HepG2 (cell line): ENCODE measurements around the gene NRP1. TPM values are rescaled to one million over a fixed set of nuclear protein-coding genes. Genes with fewer than 3 reads are reported as not detected.
A peak's percentile ranks its signal among the peaks of the same experiment; 100 is the strongest.

Source experiments
- ATAC-seq: fragments of 200-7000 bp; cut with Tn5 transposase; 3 replicates; pipeline ENCODE4 v1.9.1; 2020; ENCODE audit warnings: mild to moderate bottlenecking, moderate library complexity
- BruUV-seq: library from RNA; stranded (reverse); fragments of 400-500 nt; replicated peaks from 2 replicates; lab custom pipeline; 2021; lab: Mats Ljungman, UMichigan
- CTCF ChIA-PET: fragments of 300-600 bp; formaldehyde crosslinking; extraction: SDS; loops from one replicate; lab custom pipeline; 2021; ENCODE audit warnings: low total read pairs, inconsistent platforms, low intra/inter-chr PET ratio; lab: Yijun Ruan, JAX
- POLR2A ChIA-PET: fragments of 350-600 bp; sonication (Branson Sonifier 250); formaldehyde crosslinking; loops from one replicate; lab custom pipeline; 2020; ENCODE audit warnings: antibody characterized with exemption, inconsistent platforms; lab: Yijun Ruan, JAX
- DNase-seq: peaks from one replicate; pipeline ENCODE4 v3.0.0-alpha.2; 2015; ENCODE audit warnings: low spot score
- FAIRE-seq: peaks from 3 replicates; lab custom pipeline; 2011; peaks lifted over from hg19 to GRCh38; lab: Jason Lieb, UNC
- H2AFZ ChIP-seq: one replicate; pipeline ENCODE4 v1.6.1; 2011; ENCODE audit warnings: low read length, inconsistent platforms
- H3K27ac ChIP-seq: fragments of 300-600 bp; 3 replicates; pipeline ENCODE4 v1.8.0; 2011; ENCODE audit warnings: mixed run types, mild to moderate bottlenecking, mixed read lengths, low read length, inconsistent platforms; ENCODE audit not compliant: insufficient read depth; ENCODE audit errors: extremely low read length
- H3K27me3 ChIP-seq, 2 experiments: fragments of 200-600 bp in 1 of 2; 2 replicates in 1 of 2; 3 replicates in 1 of 2; pipeline versions ENCODE4 v1.6.0 to v1.8.0; 2011; ENCODE audit warnings: low read length in 2 of 2, mild to moderate bottlenecking in 2 of 2, moderate library complexity in 2 of 2, inconsistent platforms in 1 of 2; ENCODE audit not compliant: insufficient read depth in 2 of 2, control insufficient read depth in 1 of 2
- H3K36me3 ChIP-seq, 2 experiments: fragments of 200-600 bp in 1 of 2; replicated peaks in 1 of 2; 2 replicates in 1 of 2; 3 replicates in 1 of 2; pipeline versions ENCODE4 v1.5.1 to v1.8.0; 2011; ENCODE audit warnings: low read length in 2 of 2, inconsistent platforms in 1 of 2; ENCODE audit not compliant: insufficient read depth in 2 of 2, control insufficient read depth in 1 of 2
- H3K4me1 ChIP-seq: 2 replicates; pipeline ENCODE4 v1.5.1; 2012; ENCODE audit warnings: low read length, inconsistent platforms; ENCODE audit not compliant: insufficient read depth
- H3K4me2 ChIP-seq: 2 replicates; pipeline ENCODE4 v1.6.0; 2011; ENCODE audit warnings: low read depth, low read length, inconsistent platforms
- H3K4me3 ChIP-seq, 3 experiments: fragments of 200-600 bp in 1 of 3; sonication (generic), shearing (Covaris generic) in 1 of 3; replicated peaks in 1 of 3; 2 replicates each; pipeline ENCODE4 v1.5.1; 2011 to 2016; ENCODE audit warnings: low read length in 3 of 3, inconsistent platforms in 2 of 3, low read depth in 2 of 3, mild to moderate bottlenecking in 2 of 3, control low read depth in 1 of 3, mixed read lengths in 1 of 3; ENCODE audit not compliant: insufficient read depth in 1 of 3
- H3K79me2 ChIP-seq: one replicate; pipeline ENCODE4 v1.6.1; 2011; ENCODE audit warnings: low read length, inconsistent platforms; ENCODE audit not compliant: insufficient read depth
- H3K9ac ChIP-seq: 2 replicates; pipeline ENCODE4 v1.6.0; 2011; ENCODE audit warnings: mild to moderate bottlenecking, low read depth, low read length, inconsistent platforms; ENCODE audit not compliant: insufficient read depth
- H3K9me3 ChIP-seq: 2 replicates; pipeline ENCODE4 v1.5.1; 2012; ENCODE audit warnings: mild to moderate bottlenecking, low read length
- H4K20me1 ChIP-seq: 2 replicates; pipeline ENCODE4 v1.6.0; 2011; ENCODE audit warnings: inconsistent platforms, mild to moderate bottlenecking, low read length, moderate library complexity; ENCODE audit not compliant: insufficient read depth
- FOXA1 ChIP-seq, 2 experiments: fragments of 450-650 bp in 1 of 2; sonication (generic) in 1 of 2; formaldehyde crosslinking in 1 of 2; IDR thresholded peaks; 2 replicates each; pipeline versions ENCODE4 v1.4.0 to v1.6.1; 2016 to 2020; ENCODE audit warnings: missing genetic modification reagents in 1 of 2
- FOXJ3 ChIP-seq: sonication (generic); formaldehyde crosslinking; IDR thresholded peaks from 2 replicates; pipeline ENCODE4 v1.4.0; 2020; ENCODE audit warnings: missing genetic modification reagents, mild to moderate bottlenecking, borderline replicate concordance
- FOXK1 ChIP-seq: sonication (generic); formaldehyde crosslinking; IDR thresholded peaks from 2 replicates; pipeline ENCODE4 v1.4.0; 2020; ENCODE audit warnings: low read depth, missing genetic modification reagents, borderline replicate concordance
- FOXP1 ChIP-seq, 2 experiments: fragments of 450-650 bp in 1 of 2; IDR thresholded peaks; 2 replicates each; pipeline ENCODE4 v1.6.1; 2017 to 2018; ENCODE audit warnings: antibody characterized with exemption in 1 of 2
- NCOR1 ChIP-seq: fragments of 200-600 bp; sonication (generic); IDR thresholded peaks from 2 replicates; pipeline ENCODE4 v1.7.0; 2017; ENCODE audit warnings: antibody characterized with exemption, low read length, borderline replicate concordance
- NR1H2 ChIP-seq: sonication (generic); formaldehyde crosslinking; IDR thresholded peaks from 2 replicates; pipeline ENCODE4 v1.8.1; 2022; ENCODE audit warnings: low read depth, missing genetic modification reagents, borderline replicate concordance
- RXRB ChIP-seq: IDR thresholded peaks from 2 replicates; pipeline ENCODE4 v1.6.1; 2016; ENCODE audit warnings: borderline replicate concordance, missing genetic modification reagents, missing compliant biosample characterization
- SOX13 ChIP-seq, 3 experiments: fragments of 450-650 bp in 1 of 3; sonication (generic) in 1 of 3; formaldehyde crosslinking in 1 of 3; IDR thresholded peaks in 2 of 3; conservative IDR thresholded peaks in 1 of 3; 2 replicates each; pipeline versions ENCODE4 v1.5.0 to v1.6.1; 2016 to 2020; ENCODE audit warnings: antibody characterized with exemption in 1 of 3, mild to moderate bottlenecking in 1 of 3, missing compliant biosample characterization in 1 of 3, missing genetic modification reagents in 1 of 3, moderate library complexity in 1 of 3
- SOX6 ChIP-seq, 2 experiments: fragments of 450-650 bp in 1 of 2; sonication (generic) in 1 of 2; formaldehyde crosslinking in 1 of 2; IDR thresholded peaks; 2 replicates each; pipeline versions ENCODE4 v1.4.0 to v1.6.1; 2017 to 2020; ENCODE audit warnings: antibody characterized with exemption in 1 of 2, mild to moderate bottlenecking in 1 of 2, missing genetic modification reagents in 1 of 2
- WGBS: methylation state at CpG from one replicate; pipeline ENCODE4 v1.1.6; 2017; ENCODE audit warnings: low lambda C conversion rate; 5-methylcytosine and 5-hydroxymethylcytosine counted together
- in situ Hi-C: cut with HindIII; loops from 2 replicates; pipeline ENCODE4 v1.10.0; 2017; ENCODE audit warnings: low pct_unique_long_range_greater_than_20kb; ENCODE audit not compliant: extremely low pct_ligation_motif_present
- intact Hi-C: fragments of 100-400 bp; cut with micrococcal nuclease; formaldehyde crosslinking; loops from one replicate; pipeline ENCODE4 v1.10.0; 2022; ENCODE audit not compliant: unreplicated experiment
- polyA plus RNA-seq, 8 experiments: library from polyadenylated mRNA; depleted of rRNA in 3 of 8; stranded (reverse) in 7 of 8; unstranded in 1 of 8; fragments of >200 nt; fragmentation: Illumina TruSeq in 4 of 8; extraction: Trizol in 4 of 8; gene quantifications; 2 replicates each; pipeline versions ENCODE4 v1.2.1 to v1.2.3, GENCODE V29; 2011 to 2016; ENCODE audit warnings: low read depth in 4 of 8, missing spikeins in 1 of 8, mixed read lengths in 1 of 8; ENCODE audit not compliant: insufficient read depth in 1 of 8
- total RNA-seq, 5 experiments: library from RNA; depleted of rRNA; stranded (reverse); fragments of >200 nt; fragmentation: Illumina TruSeq; extraction: Trizol; gene quantifications; 2 replicates each; pipeline ENCODE4 v1.2.3, GENCODE V29; 2016; ENCODE audit warnings: low read depth in 1 of 5
- TF ChIP-seq, protein P1 (sequence below): IDR thresholded peaks from 2 replicates; pipeline ENCODE4 v1.6.1; 2016; ENCODE audit warnings: mild to moderate bottlenecking
- TF ChIP-seq, protein P2 (sequence below): sonication (generic); formaldehyde crosslinking; IDR thresholded peaks from 2 replicates; pipeline ENCODE4 v1.5.1; 2020; ENCODE audit warnings: missing genetic modification reagents, mild to moderate bottlenecking, borderline replicate concordance
- TF ChIP-seq, protein P3 (sequence below): IDR thresholded peaks from 2 replicates; pipeline ENCODE4 v1.6.1; 2012; ENCODE audit warnings: inconsistent platforms
- TF ChIP-seq, protein P4 (sequence below), 2 experiments: sonication (generic) in 1 of 2; formaldehyde crosslinking in 1 of 2; IDR thresholded peaks; 2 replicates each; pipeline versions ENCODE4 v1.4.0 to v1.6.1; 2018 to 2020; ENCODE audit warnings: missing genetic modification reagents in 2 of 2, borderline replicate concordance in 1 of 2, low read depth in 1 of 2, mild to moderate bottlenecking in 1 of 2, missing biosample characterization in 1 of 2

Gene NRP1
- total and polyA plus RNA-seq, 2 of the 13 experiments (the other 11 are each of a cell fraction or from before 2014, with no cell fraction given) = 5.3 to 5.8 TPM

DNA sequence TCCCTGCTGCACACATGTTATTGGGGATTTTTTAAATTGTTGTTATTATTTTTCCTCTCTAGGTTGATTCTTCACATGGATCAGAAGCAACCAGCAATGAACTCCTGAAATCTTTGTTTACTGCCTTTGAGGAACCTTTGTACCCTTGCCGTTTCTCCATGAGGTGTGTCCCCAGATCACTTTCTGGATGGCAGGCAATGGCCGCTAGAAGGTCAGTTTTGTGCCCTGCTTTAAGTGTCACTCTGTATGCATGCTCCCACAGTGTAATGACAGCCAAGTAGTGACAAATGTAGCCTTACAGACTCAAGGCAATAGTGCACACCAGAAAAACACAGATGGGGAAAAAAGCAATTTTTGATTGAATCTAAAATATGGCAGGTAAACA is 47.7 kb upstream of the NRP1 start (continued):
- TF ChIP-seq, protein P1, sequence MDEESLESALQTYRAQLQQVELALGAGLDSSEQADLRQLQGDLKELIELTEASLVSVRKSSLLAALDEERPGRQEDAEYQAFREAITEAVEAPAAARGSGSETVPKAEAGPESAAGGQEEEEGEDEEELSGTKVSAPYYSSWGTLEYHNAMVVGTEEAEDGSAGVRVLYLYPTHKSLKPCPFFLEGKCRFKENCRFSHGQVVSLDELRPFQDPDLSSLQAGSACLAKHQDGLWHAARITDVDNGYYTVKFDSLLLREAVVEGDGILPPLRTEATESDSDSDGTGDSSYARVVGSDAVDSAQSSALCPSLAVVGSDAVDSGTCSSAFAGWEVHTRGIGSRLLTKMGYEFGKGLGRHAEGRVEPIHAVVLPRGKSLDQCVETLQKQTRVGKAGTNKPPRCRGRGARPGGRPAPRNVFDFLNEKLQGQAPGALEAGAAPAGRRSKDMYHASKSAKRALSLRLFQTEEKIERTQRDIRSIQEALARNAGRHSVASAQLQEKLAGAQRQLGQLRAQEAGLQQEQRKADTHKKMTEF (CRISPR knock-in tag) = 0 out of 2 replicates have a peak, but pooled peaks have one; percentile 28
- TF ChIP-seq, protein P2, sequence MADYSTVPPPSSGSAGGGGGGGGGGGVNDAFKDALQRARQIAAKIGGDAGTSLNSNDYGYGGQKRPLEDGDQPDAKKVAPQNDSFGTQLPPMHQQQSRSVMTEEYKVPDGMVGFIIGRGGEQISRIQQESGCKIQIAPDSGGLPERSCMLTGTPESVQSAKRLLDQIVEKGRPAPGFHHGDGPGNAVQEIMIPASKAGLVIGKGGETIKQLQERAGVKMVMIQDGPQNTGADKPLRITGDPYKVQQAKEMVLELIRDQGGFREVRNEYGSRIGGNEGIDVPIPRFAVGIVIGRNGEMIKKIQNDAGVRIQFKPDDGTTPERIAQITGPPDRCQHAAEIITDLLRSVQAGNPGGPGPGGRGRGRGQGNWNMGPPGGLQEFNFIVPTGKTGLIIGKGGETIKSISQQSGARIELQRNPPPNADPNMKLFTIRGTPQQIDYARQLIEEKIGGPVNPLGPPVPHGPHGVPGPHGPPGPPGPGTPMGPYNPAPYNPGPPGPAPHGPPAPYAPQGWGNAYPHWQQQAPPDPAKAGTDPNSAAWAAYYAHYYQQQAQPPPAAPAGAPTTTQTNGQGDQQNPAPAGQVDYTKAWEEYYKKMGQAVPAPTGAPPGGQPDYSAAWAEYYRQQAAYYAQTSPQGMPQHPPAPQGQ (CRISPR knock-in tag) = no peak
- TF ChIP-seq FOXP1 (IDR thresholded peaks at IDR 0.05) = no peak
- TF ChIP-seq FOXP1 (CRISPR knock-in tag; IDR thresholded peaks at IDR 0.05) = peak; percentile 24; the same call in 1 of the 2 replicates
- TF ChIP-seq FOXJ3 (CRISPR knock-in tag) = peak; percentile 28; the same call in 1 of the 2 replicates
- no peak for TF ChIP-seq FOXA1 (IDR thresholded peaks at IDR 0.05)
- peak; percentile 15; the same call in 1 of the 2 replicates for TF ChIP-seq FOXA1 (CRISPR knock-in tag; IDR thresholded peaks at IDR 0.05)
- TF ChIP-seq SOX6 (IDR thresholded peaks at IDR 0.05) = no peak
- TF ChIP-seq SOX6 (CRISPR knock-in tag; IDR thresholded peaks at IDR 0.05) = 0 out of 2 replicates have a peak, but pooled peaks have one; percentile 3

DNA sequence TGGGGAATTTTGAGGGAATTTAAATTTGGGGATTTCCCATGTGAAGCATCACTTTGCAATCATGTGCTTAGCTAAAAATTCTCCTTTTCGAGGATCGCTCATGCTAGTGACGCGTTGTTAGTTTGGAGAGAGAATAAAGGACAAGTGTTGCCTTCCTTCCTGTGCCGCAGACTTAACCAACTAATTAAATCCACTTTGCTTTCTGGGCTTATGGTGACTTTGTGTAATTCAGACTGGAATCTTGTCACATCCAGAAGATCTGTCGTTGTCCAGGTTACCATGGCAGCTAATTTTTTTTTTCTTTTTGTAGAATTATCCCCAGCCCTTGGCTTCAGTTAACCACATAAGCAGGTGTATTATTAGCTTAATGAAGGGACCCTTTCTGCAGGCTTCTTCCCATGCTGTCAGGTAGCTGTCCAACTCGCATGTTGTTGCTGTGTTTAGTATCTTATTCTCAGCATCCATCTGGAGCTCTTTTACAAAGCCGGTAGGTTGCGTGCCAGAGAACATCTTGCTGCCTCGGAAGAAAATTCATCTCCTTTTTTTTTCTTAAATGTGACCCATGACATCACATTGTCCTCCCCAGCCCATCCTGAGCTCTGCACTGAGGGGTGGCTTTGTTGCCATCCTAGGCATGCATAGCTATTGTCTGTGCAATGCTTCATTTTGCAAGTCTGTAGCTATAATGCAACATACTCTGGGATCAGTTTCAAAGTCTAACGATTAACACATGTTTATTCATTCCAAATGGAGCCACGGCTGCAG is 47.2 kb upstream of the NRP1 start:
- no TSS peak for BruUV-seq
- FAIRE-seq (no peak), DNase-seq (peak; percentile 35), ATAC-seq (peak; percentile 92)
- Histone ChIP-seq H3K79me2 (no peaks in the 10 kb centered on the region), H3K27me3 (no peaks in the 10 kb centered on the region), H3K4me3 (no peak overlapping the region; a peak in 1 of 6 replicates), H3K36me3 (no peaks in the 10 kb centered on the region), H2AFZ (no peak overlapping the region), H3K9me3 (no peaks in the 10 kb centered on the region), H3K27ac (no peak overlapping the region), H3K4me1 (peaks cover 14% of the 10 kb centered on the region), H3K4me2 (peak overlapping the region; percentile 37), H4K20me1 (no peaks in the 10 kb centered on the region), H3K9ac (no peak overlapping the region)
- in situ Hi-C loops (no loop called here), intact Hi-C loops (no loop called here)
- 53% methylated on average over 12 of the region's 12 CpGs for WGBS
- ChIA-PET POLR2A (no interaction called here), CTCF (no interaction called here)
- TF ChIP-seq SOX6 (IDR thresholded peaks at IDR 0.05) (no peak), SOX6 (CRISPR knock-in tag; IDR thresholded peaks at IDR 0.05) (0 out of 2 replicates have a peak, but pooled peaks have one; percentile 9), SOX13 (IDR thresholded peaks at IDR 0.05) (no peak), SOX13 (CRISPR knock-in tag; conservative IDR thresholded peaks at IDR 0.05 in 1 of 2, IDR thresholded peaks at IDR 0.05 in 1 of 2) (peak in 1 of 2 experiments; percentile 12; a peak in 1 of 4 replicates), RXRB (CRISPR knock-in tag) (no peak), NCOR1 (peak; percentile 59), NR1H2 (no peak), FOXK1 (CRISPR knock-in tag) (no peak)
- TF ChIP-seq, protein P3, sequence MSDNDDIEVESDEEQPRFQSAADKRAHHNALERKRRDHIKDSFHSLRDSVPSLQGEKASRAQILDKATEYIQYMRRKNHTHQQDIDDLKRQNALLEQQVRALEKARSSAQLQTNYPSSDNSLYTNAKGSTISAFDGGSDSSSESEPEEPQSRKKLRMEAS = no peak
- TF ChIP-seq, protein P4, sequence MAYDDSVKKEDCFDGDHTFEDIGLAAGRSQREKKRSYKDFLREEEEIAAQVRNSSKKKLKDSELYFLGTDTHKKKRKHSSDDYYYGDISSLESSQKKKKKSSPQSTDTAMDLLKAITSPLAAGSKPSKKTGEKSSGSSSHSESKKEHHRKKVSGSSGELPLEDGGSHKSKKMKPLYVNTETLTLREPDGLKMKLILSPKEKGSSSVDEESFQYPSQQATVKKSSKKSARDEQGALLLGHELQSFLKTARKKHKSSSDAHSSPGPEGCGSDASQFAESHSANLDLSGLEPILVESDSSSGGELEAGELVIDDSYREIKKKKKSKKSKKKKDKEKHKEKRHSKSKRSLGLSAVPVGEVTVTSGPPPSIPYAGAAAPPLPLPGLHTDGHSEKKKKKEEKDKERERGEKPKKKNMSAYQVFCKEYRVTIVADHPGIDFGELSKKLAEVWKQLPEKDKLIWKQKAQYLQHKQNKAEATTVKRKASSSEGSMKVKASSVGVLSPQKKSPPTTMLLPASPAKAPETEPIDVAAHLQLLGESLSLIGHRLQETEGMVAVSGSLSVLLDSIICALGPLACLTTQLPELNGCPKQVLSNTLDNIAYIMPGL (CRISPR knock-in tag; IDR thresholded peaks at IDR 0.05; ENCODE audit: borderline replicate concordance in 1 of 2, low read depth in 1 of 2) = no peak
